Measurements from ENCODE around the gene UNKL. TPM values are rescaled to one million over a fixed set of nuclear protein-coding genes. Genes with fewer than 3 reads are reported as not detected.

UNKL gene
- total RNA-seq, 1 donor from 2014 or later = 13.8 TPM

DNA sequence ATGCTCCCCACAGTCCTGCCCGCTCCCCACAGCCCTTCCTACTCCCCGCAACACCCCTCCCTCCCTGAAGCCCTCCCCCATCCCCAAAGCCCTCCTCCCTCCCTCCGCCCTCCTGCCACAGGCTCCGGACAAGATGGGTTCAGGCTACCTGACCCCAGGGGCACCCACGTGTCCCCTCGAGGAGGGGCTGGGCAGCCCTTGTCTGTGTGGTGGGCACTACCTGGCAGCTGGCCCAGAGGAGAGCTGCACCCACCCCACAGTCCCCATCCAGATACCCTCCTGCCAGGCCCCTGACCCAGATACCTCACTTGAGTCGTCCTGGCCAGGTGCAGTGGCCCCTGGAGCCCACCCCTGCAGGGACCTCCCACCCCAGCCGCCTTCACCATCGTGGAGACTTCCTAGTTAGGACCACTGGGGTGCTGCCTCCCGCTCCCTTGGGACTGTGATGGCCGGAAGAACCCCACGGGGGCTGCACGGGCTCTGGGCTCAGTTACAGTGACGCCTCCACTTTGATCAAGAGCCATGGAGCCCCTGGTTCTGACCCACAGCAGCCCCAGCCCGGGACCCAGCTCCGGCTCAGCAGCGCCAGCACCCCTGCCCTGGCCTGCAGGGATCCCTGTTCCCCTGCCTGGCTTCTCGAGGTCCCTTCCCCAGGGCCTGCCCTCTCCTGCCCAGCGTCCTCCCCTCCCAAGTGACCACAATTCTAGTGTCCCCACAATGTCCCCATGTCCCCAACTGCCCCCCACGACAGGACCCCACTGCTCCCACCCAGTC, 17.2 kb upstream of the UNKL start:
- no peak for DNase-seq (ENCODE audit: low read depth)

GRCh38 chr16:1430759-1431496, 16.4 kb upstream of the UNKL start, which contains the start of gene PERCC1:
Gene PERCC1 (plus strand): TSS chr16:1431078. CDS start chr16:1432594, 1,516 bp downstream.
- no peak for DNase-seq (ENCODE audit: low read depth)

DNA sequence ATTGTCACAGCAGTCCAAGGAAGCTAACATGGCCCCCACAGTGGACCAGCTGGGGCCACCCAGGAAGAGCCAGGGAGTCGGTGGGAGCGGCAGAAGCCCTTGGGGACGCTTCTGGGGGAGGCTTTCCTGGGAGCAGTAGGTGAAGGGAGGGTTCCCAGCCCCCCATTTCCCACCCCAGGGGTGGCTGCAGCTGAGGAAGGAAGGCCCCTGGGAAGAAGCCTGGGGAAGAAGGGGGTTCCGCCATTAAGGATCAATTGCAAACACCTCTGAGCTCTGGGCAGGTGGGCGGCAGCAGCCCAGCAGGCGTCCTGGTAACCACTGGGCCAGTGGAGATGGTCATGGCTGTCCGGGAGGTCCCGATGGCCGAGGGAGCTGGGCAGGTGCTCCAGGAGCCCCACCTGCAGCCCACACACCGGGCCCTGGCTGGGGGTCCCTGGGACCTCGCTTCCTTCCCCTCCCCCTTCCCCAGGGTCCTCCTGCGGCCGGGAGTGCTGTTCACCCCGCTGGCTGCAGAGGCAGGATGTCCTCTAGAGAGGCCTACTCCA, 15.8 kb upstream of the UNKL start:
- DNase-seq (ENCODE audit: low read depth) = no peak

DNA sequence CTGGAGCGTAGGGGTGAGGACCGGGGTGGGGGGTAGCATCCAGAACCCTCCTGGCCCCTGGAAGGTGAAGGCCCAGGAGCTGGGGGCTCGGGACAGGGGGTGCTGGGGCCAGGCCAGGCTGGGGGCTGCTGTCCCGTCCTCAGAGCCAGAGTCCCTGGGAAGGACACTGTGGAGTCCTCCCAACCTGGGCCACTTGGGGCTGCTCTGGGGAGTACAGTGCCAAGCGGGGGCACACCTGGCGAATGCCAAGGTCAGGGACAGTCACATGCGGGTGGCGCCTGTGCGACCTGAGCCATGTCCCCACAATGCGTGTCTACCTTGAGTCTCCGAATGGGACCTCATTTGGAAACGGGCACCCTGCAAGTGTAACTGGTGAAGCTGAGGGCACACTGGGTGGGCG, 15.1 kb upstream of the UNKL start:
- no peak for DNase-seq (ENCODE audit: low read depth)

- DNase-seq (ENCODE audit: low read depth) = no peak
Measured at GRCh38 chr16:1429012-1429411, 14.5 kb upstream of the UNKL start.

DNA sequence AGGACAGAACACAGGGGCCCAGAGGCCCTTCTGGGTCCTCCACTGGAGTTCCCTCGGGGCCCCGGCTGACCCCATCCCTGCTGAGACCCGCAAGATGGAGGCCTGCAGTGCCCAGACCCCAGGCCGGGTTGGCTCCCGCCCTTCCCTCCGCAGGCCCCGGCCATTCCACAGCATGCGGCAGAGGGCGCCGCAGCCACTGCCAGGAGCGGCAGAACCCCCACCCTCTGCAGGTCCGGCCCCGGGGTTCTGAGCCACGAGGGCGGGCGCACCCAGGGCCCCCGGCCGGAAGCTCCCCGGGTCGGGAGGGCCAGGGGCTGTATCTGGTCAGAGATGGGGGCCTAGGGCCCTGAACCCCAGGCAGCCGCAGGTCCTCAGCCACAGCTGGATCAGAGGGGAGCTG, 14.0 kb upstream of the UNKL start:
- no peak for DNase-seq (ENCODE audit: low read depth)

GRCh38 chr16:1427473-1428461, 13.3 kb upstream of the UNKL start:
- no peak for DNase-seq (ENCODE audit: low read depth)

GRCh38 chr16:1426734-1427471, 12.4 kb upstream of the UNKL start:
- no peak for DNase-seq (ENCODE audit: low read depth)

GRCh38 chr16:1425616-1426370, 11.3 kb upstream of the UNKL start:
- no peak for DNase-seq (ENCODE audit: low read depth)

DNA sequence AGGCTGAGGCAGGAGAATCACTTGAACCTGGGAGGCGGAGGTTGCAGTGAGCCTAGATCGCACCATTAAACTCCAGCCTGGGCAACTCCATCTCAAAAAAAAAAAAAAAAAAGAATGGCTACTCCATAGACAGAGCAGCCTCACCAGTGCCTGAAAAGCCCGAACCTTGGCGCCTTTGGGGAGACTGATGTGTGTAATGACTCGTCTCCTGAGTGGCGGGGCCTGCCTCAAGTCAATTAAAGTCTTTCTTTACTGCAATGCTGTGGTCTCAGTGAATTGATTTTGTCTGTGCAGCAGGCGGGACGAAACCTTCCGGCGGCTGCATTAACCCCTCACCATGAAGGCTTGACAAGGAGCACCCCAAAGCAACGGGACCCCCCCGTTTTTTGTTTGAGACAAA, 9.5 kb upstream of the UNKL start:
- DNase-seq (ENCODE audit: low read depth) = no peak

GRCh38 chr16:1422076-1422475, 7.6 kb upstream of the UNKL start:
- DNase-seq (ENCODE audit: low read depth) = no peak

DNA sequence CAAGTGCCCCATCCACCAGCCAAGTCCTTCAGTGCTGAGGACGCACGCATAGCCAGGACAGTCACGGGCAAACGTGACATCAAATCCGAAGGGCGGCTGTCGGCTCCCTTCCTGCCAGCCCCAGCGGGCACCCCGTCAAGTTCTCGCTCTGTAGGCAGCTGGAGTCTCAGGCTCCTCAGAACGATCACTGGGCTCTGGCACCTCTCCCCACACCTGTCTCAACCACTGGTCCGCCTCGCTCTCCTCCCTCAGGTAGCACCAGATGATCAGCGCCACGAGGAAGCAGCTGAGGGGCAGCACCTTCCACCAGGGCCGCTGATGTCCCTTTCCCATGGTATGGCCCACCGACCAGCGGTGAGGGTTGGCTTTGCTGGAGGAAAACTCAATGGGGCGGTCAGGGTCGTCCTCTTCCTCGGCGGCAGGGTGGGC, 5.6 kb upstream of the UNKL start:
- DNase-seq (ENCODE audit: low read depth) = no peak

GRCh38 chr16:1416521-1416941, 2.0 kb upstream of the UNKL start:
- peak; percentile 6 for DNase-seq (ENCODE audit: low read depth)

DNA sequence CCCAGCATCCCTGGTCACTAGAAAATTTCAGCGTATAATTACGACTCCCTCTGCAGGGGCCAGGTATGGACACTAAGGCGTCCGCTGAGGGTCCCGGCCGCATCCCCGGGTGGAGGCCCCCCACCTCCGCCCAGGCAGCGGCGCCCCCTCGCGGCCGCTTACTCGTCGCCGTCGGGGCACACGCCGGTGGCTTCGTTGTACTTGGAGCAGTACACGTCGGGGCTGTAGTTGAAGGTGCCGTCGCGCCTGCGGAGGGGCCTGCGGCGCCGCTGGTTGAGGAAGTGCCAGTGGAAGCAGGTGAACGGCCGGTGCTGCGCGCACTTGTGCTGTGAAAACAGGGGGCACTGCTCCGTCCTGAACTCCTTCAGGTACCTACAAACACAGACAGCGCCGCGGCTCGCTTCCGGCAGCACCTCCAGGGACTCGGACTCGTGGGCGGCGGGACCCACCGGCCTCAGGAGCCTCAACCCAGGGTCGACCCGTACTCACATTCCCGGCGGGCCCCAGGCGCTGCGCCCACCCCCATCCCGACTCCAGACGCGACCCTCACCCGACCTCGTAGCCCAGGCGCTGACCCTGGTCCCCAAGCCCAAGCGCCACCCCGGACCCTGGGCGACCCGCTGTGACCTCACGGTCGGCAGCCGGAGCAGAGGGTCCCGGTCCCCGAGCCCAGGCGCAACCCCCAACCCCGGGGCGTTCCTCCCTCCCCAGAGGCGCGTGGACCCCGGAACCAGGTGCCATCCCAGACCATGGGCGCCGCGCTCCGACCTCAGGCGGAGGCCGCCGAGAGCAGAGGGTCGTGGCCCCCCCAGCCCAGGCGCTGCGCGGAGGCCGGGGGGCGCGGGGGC, 596 bp downstream of the UNKL start:
- DNase-seq (ENCODE audit: low read depth) = peak; percentile 11

GRCh38 chr16:1412847-1413246, 1.7 kb downstream of the UNKL start:
- no peak for DNase-seq (ENCODE audit: low read depth)

- peak; percentile 46 for DNase-seq (ENCODE audit: low read depth)
Measured at GRCh38 chr16:1408171-1408837, 6.2 kb downstream of the UNKL start.

DNA sequence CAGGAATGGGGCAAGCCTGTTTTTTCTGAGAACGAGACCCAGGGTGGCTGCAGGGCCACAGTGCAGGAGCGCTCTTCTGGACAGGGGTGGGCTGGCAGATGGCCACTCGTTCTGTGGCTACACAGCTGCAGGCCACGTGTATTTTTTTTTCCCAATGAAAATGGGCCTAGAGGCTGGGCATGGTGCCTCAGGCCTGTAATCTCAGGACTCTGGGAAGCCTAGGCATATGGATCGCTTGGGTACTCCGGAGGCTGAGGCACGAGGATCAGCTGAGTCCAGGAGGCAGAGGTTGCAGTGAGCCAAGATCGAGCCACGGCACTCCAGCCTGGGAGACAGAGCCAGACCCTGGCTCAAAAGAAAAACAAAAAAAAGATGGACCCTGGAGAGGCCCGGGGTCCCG, 6.8 kb downstream of the UNKL start:
- no peak for DNase-seq (ENCODE audit: low read depth)

GRCh38 chr16:1403733-1404132, 10.8 kb downstream of the UNKL start:
- no peak for DNase-seq (ENCODE audit: low read depth)

GRCh38 chr16:1403036-1403435, 11.5 kb downstream of the UNKL start:
- DNase-seq (ENCODE audit: low read depth) = no peak

Data from renal cortical epithelial cell (primary cell).